Measurements from ENCODE around the gene ZKSCAN3.
A peak's percentile ranks its signal among the peaks of the same experiment; 100 is the strongest.
"Not testable (repeated sequence)": the region's sequence is repeated elsewhere in the genome, so short reads cannot be mapped to it uniquely, and the experiment has no call there.

Gene ZKSCAN3

GRCh38 chr6:28349892-28350737 lies at the start of gene ZKSCAN3:
TSS of gene ZKSCAN3 (plus strand) at chr6:28349947. CDS start at chr6:28359587, 9,640 bp downstream.
- peak; percentile 75 to 81 for DNase-seq (ENCODE audit: low read depth in 2 of 2)

GRCh38 chr6:28303570-28303969 lies 46.2 kb upstream of the ZKSCAN3 start:
- DNase-seq (ENCODE audit: low read depth in 2 of 2) = no peak

- DNase-seq (ENCODE audit: low read depth in 2 of 2) = not testable (repeated sequence)
Measured at GRCh38 chr6:28306363-28306762, 43.4 kb upstream of the ZKSCAN3 start.

GRCh38 chr6:28311139-28311823 lies 38.5 kb upstream of the ZKSCAN3 start:
- DNase-seq (ENCODE audit: low read depth in 2 of 2) = no peak

- DNase-seq (ENCODE audit: low read depth in 2 of 2) = no peak
Measured at GRCh38 chr6:28312939-28313338, 36.8 kb upstream of the ZKSCAN3 start.

- DNase-seq (ENCODE audit: low read depth in 2 of 2) = no peak
Measured at GRCh38 chr6:28315628-28316027, 34.1 kb upstream of the ZKSCAN3 start.

GRCh38 chr6:28317866-28318265 lies 31.9 kb upstream of the ZKSCAN3 start:
- not testable (repeated sequence) for DNase-seq (ENCODE audit: low read depth in 2 of 2)

- no peak for DNase-seq (ENCODE audit: low read depth in 2 of 2)
Measured at GRCh38 chr6:28322661-28323060, 27.1 kb upstream of the ZKSCAN3 start.

- DNase-seq (ENCODE audit: low read depth in 2 of 2) = no peak
Measured at GRCh38 chr6:28323813-28324424, 25.8 kb upstream of the ZKSCAN3 start.

GRCh38 chr6:28326371-28326948 lies 23.3 kb upstream of the ZKSCAN3 start:
- DNase-seq (ENCODE audit: low read depth in 2 of 2) = no peak

- no peak for DNase-seq (ENCODE audit: low read depth in 2 of 2)
Measured at GRCh38 chr6:28330041-28330440, 19.7 kb upstream of the ZKSCAN3 start.

- DNase-seq (ENCODE audit: low read depth in 2 of 2) = no peak
Measured at GRCh38 chr6:28333047-28333446, 16.7 kb upstream of the ZKSCAN3 start.

- DNase-seq (ENCODE audit: low read depth in 2 of 2) = no peak
Measured at GRCh38 chr6:28333599-28334018, 16.1 kb upstream of the ZKSCAN3 start.

- no peak for DNase-seq (ENCODE audit: low read depth in 2 of 2)
Measured at GRCh38 chr6:28334286-28335039, 15.3 kb upstream of the ZKSCAN3 start.

GRCh38 chr6:28335040-28335563 lies 14.6 kb upstream of the ZKSCAN3 start:
- no peak for DNase-seq (ENCODE audit: low read depth in 2 of 2)

- peak; percentile 56 to 69 for DNase-seq (ENCODE audit: low read depth in 2 of 2)
Measured at GRCh38 chr6:28335564-28336283, 14.0 kb upstream of the ZKSCAN3 start, which contains the start of gene ZSCAN31. TSS of gene ZSCAN31 (minus strand) at chr6:28336148. CDS start at chr6:28329683, 6,465 bp downstream.

GRCh38 chr6:28336284-28337120 lies 13.2 kb upstream of the ZKSCAN3 start:
- DNase-seq (ENCODE audit: low read depth in 2 of 2) = no peak

GRCh38 chr6:28337121-28337520 lies 12.6 kb upstream of the ZKSCAN3 start:
- DNase-seq (ENCODE audit: low read depth in 2 of 2) = no peak

GRCh38 chr6:28340310-28341095 lies 9.2 kb upstream of the ZKSCAN3 start:
- DNase-seq (ENCODE audit: low read depth in 2 of 2) = no peak

Measured in stimulated activated CD4-positive, alpha-beta T cell treated with anti-CD3 and anti-CD28 coated beads, Interleukin-4, amount 100 ng/mL, for 48 hours (primary cell).